Keratinocyte (primary cell): ENCODE results near the gene AP3S1.

Source experiments
- CTCF ChIP-seq, 3 experiments: IDR thresholded peaks in 1 of 3; conservative IDR thresholded peaks in 1 of 3; optimal IDR thresholded peaks in 1 of 3; 2 replicates in 2 of 3; 3 replicates in 1 of 3; pipeline versions ENCODE3 to v1.5.1; 2011; ENCODE audit warnings: low read length in 3 of 3, mild to moderate bottlenecking in 3 of 3, moderate library complexity in 2 of 3, control low read depth in 1 of 3, inconsistent platforms in 1 of 3; ENCODE audit not compliant: insufficient read depth in 2 of 3; ENCODE audit errors: extremely low read depth in 1 of 3
- EZH2 ChIP-seq: IDR thresholded peaks from one replicate; pipeline ENCODE4 v1.6.1; 2012; ENCODE audit warnings: inconsistent platforms, mild to moderate bottlenecking, low read length, moderate library complexity

DNA sequence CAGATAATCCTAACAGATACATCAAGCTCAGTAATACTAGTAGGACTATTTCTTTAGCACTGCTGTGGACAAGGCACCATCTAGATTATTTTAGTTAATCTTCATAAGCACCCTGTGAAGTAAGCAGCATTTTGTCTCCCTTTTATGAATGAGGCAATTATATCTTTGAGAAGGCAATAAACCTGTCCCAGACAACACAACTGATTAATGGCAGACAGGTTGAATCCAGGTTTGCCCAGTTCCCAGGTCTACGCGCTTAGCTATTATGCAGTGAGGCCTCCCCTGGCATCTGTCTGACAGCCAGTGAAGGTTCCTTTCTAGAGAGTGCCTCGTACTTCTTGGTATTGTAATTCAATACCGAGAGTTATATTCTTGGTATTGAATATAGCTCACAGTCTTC lies 110.9 kb downstream of the AP3S1 start:
- TF ChIP-seq CTCF (optimal IDR thresholded peaks at IDR 0.05 in 1 of 3, IDR thresholded peaks at IDR 0.05 in 1 of 3, conservative IDR thresholded peaks at IDR 0.05 in 1 of 3; ENCODE audit: extremely low read depth in 1 of 3, insufficient read depth in 2 of 3, low read length in 3 of 3): no peak
- no peak for TF ChIP-seq EZH2
